GM10266 (cell line): ENCODE results near the gene SMIM8.
"Not testable (repeated sequence)": the region's sequence is repeated elsewhere in the genome, so short reads cannot be mapped to it uniquely, and the experiment has no call there.

ENCODE experiments used
- DNase-seq: peaks from one replicate; pipeline ENCODE4 v3.0.0; 2012; ENCODE audit errors: extremely low spot score
- TF ChIP-seq, protein P1 (sequence below): IDR thresholded peaks from 2 replicates; pipeline ENCODE4 v1.5.1; 2012; ENCODE audit warnings: mild to moderate bottlenecking, low read depth; ENCODE audit not compliant: control insufficient read depth, insufficient read depth; ENCODE audit errors: missing control alignments

The SMIM8 gene

DNA sequence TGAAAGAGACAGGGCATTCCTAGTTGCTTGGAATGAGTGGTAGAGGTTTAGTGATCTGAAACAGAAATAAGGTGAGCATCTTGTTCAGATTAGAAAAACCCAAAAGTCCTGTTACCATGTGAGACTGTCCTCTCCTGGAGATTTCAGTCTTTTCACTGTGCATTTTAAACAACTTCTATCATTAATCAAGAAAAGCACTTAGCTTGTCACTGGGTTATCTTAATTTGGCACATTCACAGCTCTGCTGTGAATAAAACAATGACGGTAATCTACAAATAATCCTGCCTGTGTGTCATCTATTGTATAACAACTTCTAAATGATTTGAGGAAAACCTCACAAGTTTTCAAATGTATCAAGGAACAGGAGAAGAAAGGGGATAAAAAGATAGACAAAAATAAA is 9.5 kb upstream of the SMIM8 start:
- TF ChIP-seq, protein P1, sequence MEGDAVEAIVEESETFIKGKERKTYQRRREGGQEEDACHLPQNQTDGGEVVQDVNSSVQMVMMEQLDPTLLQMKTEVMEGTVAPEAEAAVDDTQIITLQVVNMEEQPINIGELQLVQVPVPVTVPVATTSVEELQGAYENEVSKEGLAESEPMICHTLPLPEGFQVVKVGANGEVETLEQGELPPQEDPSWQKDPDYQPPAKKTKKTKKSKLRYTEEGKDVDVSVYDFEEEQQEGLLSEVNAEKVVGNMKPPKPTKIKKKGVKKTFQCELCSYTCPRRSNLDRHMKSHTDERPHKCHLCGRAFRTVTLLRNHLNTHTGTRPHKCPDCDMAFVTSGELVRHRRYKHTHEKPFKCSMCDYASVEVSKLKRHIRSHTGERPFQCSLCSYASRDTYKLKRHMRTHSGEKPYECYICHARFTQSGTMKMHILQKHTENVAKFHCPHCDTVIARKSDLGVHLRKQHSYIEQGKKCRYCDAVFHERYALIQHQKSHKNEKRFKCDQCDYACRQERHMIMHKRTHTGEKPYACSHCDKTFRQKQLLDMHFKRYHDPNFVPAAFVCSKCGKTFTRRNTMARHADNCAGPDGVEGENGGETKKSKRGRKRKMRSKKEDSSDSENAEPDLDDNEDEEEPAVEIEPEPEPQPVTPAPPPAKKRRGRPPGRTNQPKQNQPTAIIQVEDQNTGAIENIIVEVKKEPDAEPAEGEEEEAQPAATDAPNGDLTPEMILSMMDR, result no peak
- DNase-seq, result no peak

GRCh38 chr6:87315071-87315470 is 7.3 kb upstream of the SMIM8 start:
- TF ChIP-seq, protein P1, result no peak
- no peak for DNase-seq

DNA sequence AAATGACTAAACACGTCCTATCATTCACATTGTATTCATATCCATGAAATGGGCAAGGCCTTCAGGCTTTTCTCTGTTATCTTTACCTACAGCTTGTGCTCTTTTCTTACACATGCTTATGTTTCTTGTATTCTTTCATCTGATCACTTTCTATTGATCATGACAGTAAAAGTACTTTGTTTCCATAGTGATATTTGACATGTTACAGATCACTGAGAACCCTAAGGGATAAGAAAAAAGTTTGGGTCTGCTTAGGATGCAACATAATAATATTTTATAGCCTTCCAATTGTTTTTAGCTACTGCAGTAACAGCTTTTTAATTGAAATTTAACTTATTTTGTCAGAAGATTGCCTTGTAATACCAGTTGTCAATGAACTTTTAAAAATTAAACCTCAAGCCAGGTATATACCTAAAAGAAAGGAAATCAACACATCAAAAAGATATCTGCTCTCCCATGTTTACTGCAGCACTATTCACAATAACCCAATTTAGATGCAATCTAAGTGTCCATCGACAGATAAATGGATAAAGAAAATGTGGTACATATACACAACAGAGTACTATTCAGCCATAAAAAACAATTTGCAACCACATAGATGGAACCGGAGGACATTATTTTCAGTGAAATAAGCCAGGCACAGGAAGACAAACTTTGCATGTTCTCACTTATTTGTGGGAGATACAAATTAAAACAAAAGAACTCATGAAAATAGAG is 3.0 kb upstream of the SMIM8 start:
- no peak for DNase-seq
- TF ChIP-seq, protein P1, result no peak

GRCh38 chr6:87323880-87324279 is 1.5 kb downstream of the SMIM8 start:
- DNase-seq, result not testable (repeated sequence)

- no peak for DNase-seq
- TF ChIP-seq, protein P1, result no peak
Measured at GRCh38 chr6:87330961-87331360, 8.6 kb downstream of the SMIM8 start.

- TF ChIP-seq, protein P1, result no peak
- no peak for DNase-seq
Measured at GRCh38 chr6:87333033-87333432, 10.6 kb downstream of the SMIM8 start.

- TF ChIP-seq, protein P1, result no peak
- DNase-seq, result no peak
Measured at GRCh38 chr6:87333591-87334181, 11.3 kb downstream of the SMIM8 start.

DNA sequence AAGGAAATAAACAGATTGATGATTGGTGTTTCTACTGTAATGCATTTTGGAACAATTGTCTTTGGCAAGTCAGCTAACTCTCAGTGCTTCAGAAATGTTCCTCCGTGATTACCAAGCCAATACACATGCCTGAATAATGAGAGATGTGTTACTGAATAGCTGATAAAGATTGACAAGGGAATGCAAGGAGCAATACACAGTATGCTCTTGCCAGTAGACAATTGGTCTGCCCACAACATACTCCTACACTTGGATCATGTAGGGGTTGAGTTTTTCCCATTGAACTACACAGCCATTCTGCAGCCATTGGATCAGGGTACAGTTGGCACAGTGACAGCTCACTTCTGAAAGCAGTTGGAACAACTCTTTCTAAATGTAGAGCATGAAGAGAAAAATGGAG is 12.3 kb downstream of the SMIM8 start:
- TF ChIP-seq, protein P1, result no peak
- DNase-seq, result no peak
